ENCODE results near the gene RPS8. TPM values are rescaled to one million over a fixed set of nuclear protein-coding genes. Genes with fewer than 3 reads are reported as not detected.

The RPS8 gene
- total RNA-seq, 1 donor from 2014 or later, result 4,281 TPM

DNA sequence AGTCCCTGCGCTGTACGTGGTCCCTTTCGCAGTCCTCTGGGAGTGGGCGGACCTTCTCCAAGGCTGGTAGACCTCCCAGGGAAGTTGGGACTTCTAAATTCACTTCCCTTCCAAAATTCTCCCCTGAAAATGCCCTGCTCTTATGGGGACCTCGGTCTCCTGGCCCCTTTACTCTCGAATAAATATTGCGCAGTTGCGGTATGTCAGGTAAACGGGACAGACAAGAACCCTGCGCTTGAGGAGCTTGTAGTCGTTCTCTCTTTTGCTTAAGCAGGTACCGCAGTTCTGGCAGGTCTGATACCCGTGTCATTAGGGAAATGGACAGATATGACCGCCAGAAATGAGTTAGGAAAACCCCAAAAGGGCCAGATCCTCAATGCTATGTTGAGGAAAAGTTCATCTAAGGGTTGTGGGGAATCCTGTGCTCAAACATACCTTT, 35.1 kb upstream of the RPS8 start:
- peak overlapping the region; percentile 93 for H3K4me2 ChIP-seq
- peak overlapping the region; percentile 64 for H3K9ac ChIP-seq
- H3K27me3 ChIP-seq, result no peaks in the 10 kb centered on the region
- peak overlapping the region; percentile 81 for H2AFZ ChIP-seq (replicated peaks)
- H3K4me3 ChIP-seq, result peak overlapping the region; percentile 78
- Mint-ChIP-seq H3K36me3 (peaks cover 14% of the 10 kb centered on the region), H3K27me3 (ENCODE audit: insufficient read depth, low read depth) (peaks cover 16% of the 10 kb centered on the region), H3K4me3 (peak overlapping the region; percentile 97), H3K27ac (peak overlapping the region; percentile 97), H3K9me3 (peaks cover 9% of the 10 kb centered on the region), H3K4me1 (peaks cover 28% of the 10 kb centered on the region)
- H3F3A ChIP-seq (ENCODE audit: low read depth), result no peaks in the 10 kb centered on the region
- TF ChIP-seq, protein P1, sequence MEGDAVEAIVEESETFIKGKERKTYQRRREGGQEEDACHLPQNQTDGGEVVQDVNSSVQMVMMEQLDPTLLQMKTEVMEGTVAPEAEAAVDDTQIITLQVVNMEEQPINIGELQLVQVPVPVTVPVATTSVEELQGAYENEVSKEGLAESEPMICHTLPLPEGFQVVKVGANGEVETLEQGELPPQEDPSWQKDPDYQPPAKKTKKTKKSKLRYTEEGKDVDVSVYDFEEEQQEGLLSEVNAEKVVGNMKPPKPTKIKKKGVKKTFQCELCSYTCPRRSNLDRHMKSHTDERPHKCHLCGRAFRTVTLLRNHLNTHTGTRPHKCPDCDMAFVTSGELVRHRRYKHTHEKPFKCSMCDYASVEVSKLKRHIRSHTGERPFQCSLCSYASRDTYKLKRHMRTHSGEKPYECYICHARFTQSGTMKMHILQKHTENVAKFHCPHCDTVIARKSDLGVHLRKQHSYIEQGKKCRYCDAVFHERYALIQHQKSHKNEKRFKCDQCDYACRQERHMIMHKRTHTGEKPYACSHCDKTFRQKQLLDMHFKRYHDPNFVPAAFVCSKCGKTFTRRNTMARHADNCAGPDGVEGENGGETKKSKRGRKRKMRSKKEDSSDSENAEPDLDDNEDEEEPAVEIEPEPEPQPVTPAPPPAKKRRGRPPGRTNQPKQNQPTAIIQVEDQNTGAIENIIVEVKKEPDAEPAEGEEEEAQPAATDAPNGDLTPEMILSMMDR (IDR thresholded peaks at IDR 0.05), result no peak
- H3K79me2 ChIP-seq (ENCODE audit: low read depth), result peaks cover 54% of the 10 kb centered on the region
- no peaks in the 10 kb centered on the region for H3K9me3 ChIP-seq (ENCODE audit: low read depth)
- DNase-seq (ENCODE audit: low spot score), result peak; percentile 50
- H3K36me3 ChIP-seq, result no peaks in the 10 kb centered on the region
- H3K27ac ChIP-seq, result no peak overlapping the region
- H4K20me1 ChIP-seq (ENCODE audit: low read depth), result peaks cover 15% of the 10 kb centered on the region
- peaks cover 10% of the 10 kb centered on the region for H3K4me1 ChIP-seq

- peaks cover 7% of the 10 kb centered on the region for H3K36me3 ChIP-seq
- H4K20me1 ChIP-seq (ENCODE audit: low read depth), result peaks cover 24% of the 10 kb centered on the region
- Mint-ChIP-seq H3K27me3 (ENCODE audit: insufficient read depth, low read depth) (peaks cover 9% of the 10 kb centered on the region), H3K27ac (no peak overlapping the region), H3K4me3 (peak overlapping the region; percentile 64), H3K36me3 (peaks cover 26% of the 10 kb centered on the region), H3K9me3 (peaks cover 6% of the 10 kb centered on the region), H3K4me1 (peaks cover 28% of the 10 kb centered on the region)
- H3F3A ChIP-seq (ENCODE audit: low read depth), result no peaks in the 10 kb centered on the region
- H3K4me1 ChIP-seq, result peaks cover 10% of the 10 kb centered on the region
- no peak overlapping the region for H3K27ac ChIP-seq
- H3K79me2 ChIP-seq (ENCODE audit: low read depth), result peaks cover 67% of the 10 kb centered on the region
- no peaks in the 10 kb centered on the region for H3K27me3 ChIP-seq
- no peak overlapping the region for H3K4me3 ChIP-seq
- H2AFZ ChIP-seq (replicated peaks), result no peak overlapping the region
- no peak for TF ChIP-seq EZH2phosphoT487 (IDR thresholded peaks at IDR 0.05)
- TF ChIP-seq, protein P1 (IDR thresholded peaks at IDR 0.05), result no peak
- H3K9ac ChIP-seq, result no peak overlapping the region
- no peaks in the 10 kb centered on the region for H3K9me3 ChIP-seq (ENCODE audit: low read depth)
- DNase-seq (ENCODE audit: low spot score), result no peak
- no peak overlapping the region for H3K4me2 ChIP-seq
These were observed 32.1 kb upstream of the RPS8 start for GRCh38 chr1:44743211-44743610.

DNA sequence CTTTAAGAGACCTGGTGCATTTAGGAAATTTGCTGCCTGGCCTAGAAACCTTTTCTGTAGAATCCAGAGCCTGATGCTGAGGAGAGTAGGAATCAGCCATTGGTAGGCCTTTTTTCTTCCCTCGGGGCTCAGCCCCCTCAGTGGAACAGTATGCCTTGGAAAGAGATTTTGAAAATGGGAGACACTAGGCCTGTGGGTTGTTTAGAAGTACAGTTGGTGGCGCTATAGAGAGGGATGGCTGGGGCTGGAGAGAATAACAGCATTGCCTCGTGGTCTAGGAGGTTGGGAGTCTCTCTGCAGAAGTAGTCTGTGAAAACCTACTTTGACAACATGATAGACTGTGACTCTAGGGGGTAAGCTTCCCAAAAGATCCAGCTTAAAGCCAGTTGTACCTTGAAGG, 27.5 kb upstream of the RPS8 start:
- Mint-ChIP-seq H3K36me3 (peaks cover 34% of the 10 kb centered on the region), H3K27me3 (ENCODE audit: insufficient read depth, low read depth) (no peaks in the 10 kb centered on the region), H3K27ac (no peak overlapping the region), H3K4me1 (peaks cover 7% of the 10 kb centered on the region), H3K4me3 (no peak overlapping the region), H3K9me3 (no peaks in the 10 kb centered on the region)
- Histone ChIP-seq H3K36me3 (peaks cover 16% of the 10 kb centered on the region), H3K4me3 (no peak overlapping the region), H3K79me2 (ENCODE audit: low read depth) (peaks cover 36% of the 10 kb centered on the region), H3F3A (ENCODE audit: low read depth) (no peaks in the 10 kb centered on the region), H3K9me3 (ENCODE audit: low read depth) (no peaks in the 10 kb centered on the region), H3K4me2 (no peak overlapping the region), H3K27me3 (no peaks in the 10 kb centered on the region), H4K20me1 (ENCODE audit: low read depth) (peaks cover 29% of the 10 kb centered on the region), H3K4me1 (no peaks in the 10 kb centered on the region), H3K9ac (no peak overlapping the region), H3K27ac (no peak overlapping the region), H2AFZ (replicated peaks) (no peak overlapping the region)
- TF ChIP-seq, protein P1 (IDR thresholded peaks at IDR 0.05), result peak; percentile 19
- no peak for TF ChIP-seq EZH2 (IDR thresholded peaks at IDR 0.05)
- peak; percentile 12 for DNase-seq (ENCODE audit: low spot score)
